Jurkat, Clone E6-1 (cell line): Measurements from ENCODE around the gene ARHGEF26.

Experiments
- DNase-seq: peaks from one replicate; pipeline ENCODE4 v3.0.0-alpha.2; 2011; ENCODE audit warnings: low read depth, low spot score
- H3K4me3 ChIP-seq: 2 replicates; pipeline ENCODE4 v1.5.1; 2011; ENCODE audit warnings: mild to moderate bottlenecking, low read length, control low read depth, moderate library complexity

ARHGEF26 gene

DNA sequence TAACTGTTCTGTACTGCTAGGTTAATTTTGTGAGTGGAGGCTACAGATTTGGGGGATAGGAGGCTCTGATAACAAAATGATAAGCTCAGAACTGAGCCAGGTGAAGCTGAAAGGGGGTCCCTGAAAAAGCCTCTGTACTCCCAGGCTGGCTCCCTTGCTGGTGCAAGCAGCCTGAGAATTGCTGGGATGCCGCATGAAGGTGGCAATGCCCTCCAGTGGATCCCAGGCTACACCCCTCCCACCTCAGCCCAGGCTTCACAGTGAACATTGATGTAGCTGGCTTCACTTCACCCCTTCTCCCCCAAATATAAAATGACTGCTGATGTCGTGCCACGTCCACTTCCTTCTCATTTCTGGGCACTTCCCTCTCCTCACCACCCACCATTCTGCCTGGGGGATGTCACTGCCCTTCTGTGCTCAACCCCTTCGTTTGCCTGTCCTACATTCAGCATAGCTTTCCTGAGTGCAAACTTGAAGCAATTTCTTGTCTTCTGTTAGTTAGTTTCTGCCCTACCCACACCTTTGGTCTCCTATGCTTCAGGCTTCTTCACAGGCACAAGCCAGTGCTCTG is 9.7 kb upstream of the ARHGEF26 start:
- H3K4me3 ChIP-seq: no peak overlapping the region
- no peak for DNase-seq

GRCh38 chr3:154112146-154112852 is 8.9 kb upstream of the ARHGEF26 start:
- no peak overlapping the region for H3K4me3 ChIP-seq
- no peak for DNase-seq

GRCh38 chr3:154113609-154114008 is 7.6 kb upstream of the ARHGEF26 start:
- DNase-seq: no peak
- H3K4me3 ChIP-seq: no peak overlapping the region

DNA sequence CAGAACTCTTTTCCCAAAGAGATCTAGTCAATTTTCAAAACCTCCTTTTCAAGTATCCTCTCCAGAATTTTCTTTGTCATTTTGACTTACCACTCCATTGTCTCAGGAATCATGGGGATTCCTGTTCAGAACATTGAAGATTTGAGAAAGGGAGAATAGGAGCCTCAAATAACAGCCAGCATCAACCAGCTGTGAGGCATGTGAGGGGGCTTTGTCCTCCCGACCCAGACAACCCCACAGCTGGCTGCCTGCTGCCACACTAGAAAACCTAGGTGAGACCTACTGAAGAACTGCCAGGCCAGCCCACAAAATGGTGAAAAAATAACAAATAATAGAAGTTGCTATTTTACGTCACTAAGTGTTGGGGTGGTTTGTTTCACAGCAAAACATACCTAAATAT is 5.9 kb upstream of the ARHGEF26 start:
- no peak for DNase-seq
- H3K4me3 ChIP-seq: no peak overlapping the region

DNA sequence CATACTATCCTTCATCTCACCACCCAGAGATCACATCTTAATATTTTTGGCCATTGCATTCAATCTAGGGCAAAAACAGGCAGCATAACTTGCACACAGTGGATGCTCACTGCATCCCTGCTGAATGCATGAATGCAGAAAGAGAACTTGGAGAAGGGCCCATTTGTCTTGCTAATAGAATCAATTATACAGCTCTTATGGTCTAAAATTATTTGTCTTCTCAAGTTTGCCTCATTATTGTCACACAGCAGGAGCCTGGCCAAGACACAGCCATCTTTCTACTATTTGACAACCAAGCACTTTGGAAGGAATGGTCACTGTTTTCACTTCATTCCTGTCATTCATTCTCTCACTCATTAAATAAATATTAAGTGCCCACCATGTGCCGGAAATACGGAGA is 1.2 kb upstream of the ARHGEF26 start:
- H3K4me3 ChIP-seq: no peak overlapping the region
- DNase-seq: no peak

GRCh38 chr3:154121701-154122551 is 736 bp downstream of the ARHGEF26 start:
- H3K4me3 ChIP-seq: peak overlapping the region; percentile 73
- DNase-seq: peak; percentile 8

DNA sequence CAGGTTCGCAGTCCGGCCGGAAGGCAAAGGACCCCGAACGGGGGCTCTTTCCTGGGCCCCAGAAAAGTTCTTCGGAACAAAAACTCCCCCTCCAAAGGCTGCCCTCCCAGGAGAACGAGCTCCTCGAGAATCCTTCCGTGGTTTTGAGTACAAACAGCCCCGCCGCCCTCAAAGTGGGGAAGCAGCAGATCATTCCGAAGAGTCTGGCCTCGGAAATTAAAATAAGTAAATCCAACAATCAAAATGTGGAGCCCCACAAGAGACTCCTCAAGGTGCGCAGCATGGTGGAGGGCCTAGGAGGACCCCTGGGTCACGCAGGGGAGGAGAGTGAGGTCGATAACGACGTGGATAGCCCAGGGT is 1.3 kb downstream of the ARHGEF26 start:
- DNase-seq: no peak

GRCh38 chr3:154122912-154123559 is 1.8 kb downstream of the ARHGEF26 start:
- peak; percentile 7 for DNase-seq
- no peak overlapping the region for H3K4me3 ChIP-seq

More for the DNA sequence above, 1.3 kb downstream of the ARHGEF26 start:
- no peak overlapping the region for H3K4me3 ChIP-seq

DNA sequence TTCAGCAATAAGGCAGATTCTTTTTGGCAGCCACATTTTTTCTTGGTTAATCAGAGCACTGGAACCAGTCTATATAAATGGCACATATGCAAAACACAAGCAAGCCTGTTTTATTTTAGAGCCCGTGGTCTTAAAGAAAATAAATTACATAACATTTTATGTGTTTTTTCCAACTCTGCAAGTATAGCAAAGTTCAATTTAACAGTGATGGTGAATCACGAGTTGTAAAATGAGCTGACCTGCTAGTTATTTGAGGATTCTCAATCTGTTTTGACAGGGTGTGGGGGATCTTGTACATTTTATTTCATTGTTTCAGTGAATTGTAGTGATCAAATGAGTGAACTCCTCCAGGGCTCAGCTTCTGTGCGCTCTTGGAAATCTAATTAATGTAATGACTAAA is 2.7 kb downstream of the ARHGEF26 start:
- no peak for DNase-seq
- no peak overlapping the region for H3K4me3 ChIP-seq

DNA sequence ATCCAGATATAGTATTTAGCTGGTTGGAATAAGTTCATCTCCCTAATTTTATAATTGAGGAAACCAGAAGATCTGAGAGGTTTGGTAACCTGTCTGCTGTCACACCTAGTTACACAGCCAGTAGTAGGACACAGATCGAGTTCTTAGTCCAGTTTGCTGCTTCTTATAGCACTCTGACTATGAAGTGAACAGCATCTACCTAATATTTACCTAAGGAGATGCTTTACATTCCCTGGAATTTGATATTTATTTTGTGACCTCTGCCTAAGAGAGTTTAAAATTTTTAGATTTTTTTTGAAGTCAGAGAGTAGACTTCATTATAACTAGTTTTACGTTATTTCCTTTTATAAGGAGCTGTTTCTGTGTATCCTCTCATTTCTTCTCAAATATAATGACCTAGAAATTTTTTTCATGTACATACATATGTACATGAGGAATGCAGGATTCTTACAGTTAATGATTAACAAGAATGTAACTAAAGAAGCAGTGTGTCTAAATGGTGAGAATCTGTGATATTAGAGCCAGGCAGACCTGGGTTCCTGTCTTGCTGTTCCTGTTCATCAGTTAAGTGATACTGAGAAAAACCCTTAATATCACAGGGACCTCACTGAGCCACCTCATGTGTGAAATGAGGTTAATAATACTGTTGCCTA is 4.3 kb downstream of the ARHGEF26 start:
- DNase-seq: no peak

GRCh38 chr3:154126651-154127050 is 5.5 kb downstream of the ARHGEF26 start:
- H3K4me3 ChIP-seq: no peak overlapping the region
- no peak for DNase-seq

More for the DNA sequence above, 4.3 kb downstream of the ARHGEF26 start:
- H3K4me3 ChIP-seq: no peak overlapping the region

DNA sequence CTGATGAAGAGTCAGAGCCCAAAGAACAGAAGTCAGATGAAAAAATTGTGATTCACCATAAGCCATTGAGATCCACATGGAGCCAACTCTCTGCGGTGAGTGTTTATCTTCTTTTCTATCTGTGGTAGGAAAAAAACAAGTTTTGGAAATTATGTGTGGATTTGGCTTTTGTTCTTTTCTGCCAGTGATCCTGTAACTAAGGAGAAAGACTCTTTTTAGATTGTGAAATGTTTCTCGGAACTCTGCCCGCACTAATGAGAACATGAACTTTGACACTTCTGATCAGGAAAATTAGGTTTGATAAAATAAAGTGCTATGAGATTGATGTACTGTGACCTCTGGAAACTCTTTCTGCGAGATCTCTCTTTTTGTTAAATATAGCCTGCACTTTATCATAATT is 8.4 kb downstream of the ARHGEF26 start:
- DNase-seq: no peak

DNA sequence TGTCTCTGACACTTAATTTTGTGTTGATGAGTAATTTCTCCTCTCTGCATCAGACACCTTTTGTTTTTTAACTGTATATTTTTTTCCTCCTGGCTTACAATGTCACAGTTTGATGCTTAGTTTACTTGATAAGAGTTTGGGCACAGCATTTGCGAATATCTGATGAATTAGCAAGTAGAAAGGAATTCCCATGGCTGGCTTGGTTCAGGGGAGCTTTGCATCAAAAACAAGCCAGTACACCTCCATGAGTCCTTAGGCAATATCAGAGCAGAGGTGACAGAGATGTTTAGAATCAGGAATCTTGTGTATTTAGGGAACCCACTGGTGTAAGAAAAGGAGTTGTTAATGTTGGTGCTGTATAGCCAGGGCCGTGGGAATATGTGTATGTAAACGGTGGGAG is 9.3 kb downstream of the ARHGEF26 start:
- H3K4me3 ChIP-seq: no peak overlapping the region
- DNase-seq: no peak

More for the DNA sequence above, 8.4 kb downstream of the ARHGEF26 start:
- no peak overlapping the region for H3K4me3 ChIP-seq

GRCh38 chr3:154131830-154132229 is 10.6 kb downstream of the ARHGEF26 start:
- DNase-seq: no peak

DNA sequence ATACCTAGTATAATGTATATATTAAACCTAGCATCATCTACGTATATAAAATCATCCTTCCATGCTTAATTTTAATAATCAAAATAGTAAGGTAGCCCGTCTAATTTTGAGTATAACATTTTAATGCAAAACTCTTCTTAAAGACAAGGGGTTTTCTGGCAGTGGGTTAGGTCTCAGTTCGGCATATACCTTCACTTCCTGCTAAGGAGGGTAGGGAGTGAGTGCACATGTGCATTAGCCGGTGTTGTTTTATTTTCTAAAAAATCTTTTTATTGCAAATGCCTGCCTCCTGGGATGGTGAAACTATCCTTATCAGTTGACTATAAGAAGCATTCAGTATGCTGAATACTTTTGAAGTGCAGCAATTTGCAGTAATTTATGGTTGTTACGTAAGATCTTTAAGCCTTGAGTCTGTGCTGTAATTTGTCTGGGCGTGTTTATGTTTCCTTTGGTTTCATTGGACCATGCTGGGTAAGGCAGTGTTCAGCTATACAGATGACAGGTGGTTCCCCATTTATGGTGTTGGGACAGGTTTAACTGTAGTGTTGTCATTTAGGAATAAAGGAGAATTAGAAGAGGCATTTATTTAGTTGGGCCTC is 11.7 kb downstream of the ARHGEF26 start:
- no peak for DNase-seq
- no peak overlapping the region for H3K4me3 ChIP-seq

More at GRCh38 chr3:154131830-154132229, 10.6 kb downstream of the ARHGEF26 start:
- no peak overlapping the region for H3K4me3 ChIP-seq

GRCh38 chr3:154135511-154136173 is 14.5 kb downstream of the ARHGEF26 start:
- DNase-seq: no peak
- H3K4me3 ChIP-seq: no peak overlapping the region

DNA sequence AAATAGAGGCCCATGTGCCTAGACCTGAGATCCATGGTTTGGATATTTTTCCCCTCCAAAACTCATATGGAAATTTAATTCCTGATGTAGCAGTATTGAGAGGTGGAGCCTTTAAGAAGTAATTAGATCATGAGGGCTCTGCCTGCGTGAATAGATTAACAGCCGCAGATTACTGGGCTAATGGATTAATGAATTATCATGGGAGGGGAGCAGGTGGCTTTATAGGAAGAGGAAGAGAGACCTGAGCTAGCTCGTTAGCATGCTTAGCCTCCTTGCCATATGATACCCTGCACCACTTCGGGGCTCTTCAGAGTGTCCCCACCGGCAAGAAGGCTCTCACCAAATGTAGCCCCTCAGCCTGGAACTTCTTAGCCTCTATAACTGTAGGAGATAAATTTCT is 15.8 kb downstream of the ARHGEF26 start:
- H3K4me3 ChIP-seq: no peak overlapping the region
- no peak for DNase-seq

GRCh38 chr3:154139996-154140436 is 18.8 kb downstream of the ARHGEF26 start:
- DNase-seq: no peak
- H3K4me3 ChIP-seq: no peak overlapping the region
